ENCODE results near the gene TPRG1L.

TPRG1L gene

GRCh38 chr1:3658231-3658615 is 33.4 kb downstream of the TPRG1L start:
- peak; percentile 60 for FAIRE-seq
- DNase-seq (ENCODE audit: insufficient read length, low spot score): no peak

- no peak for FAIRE-seq
- no peak for DNase-seq (ENCODE audit: insufficient read length, low spot score)
Measured at GRCh38 chr1:3659093-3659492, 34.3 kb downstream of the TPRG1L start.

GRCh38 chr1:3660704-3661103 is 35.9 kb downstream of the TPRG1L start:
- FAIRE-seq: peak; percentile 61

GRCh38 chr1:3661631-3662030 is 36.8 kb downstream of the TPRG1L start:
- no peak for FAIRE-seq

More at GRCh38 chr1:3660704-3661103, 35.9 kb downstream of the TPRG1L start:
- DNase-seq (ENCODE audit: insufficient read length, low spot score): no peak

GRCh38 chr1:3662080-3662671 is 37.4 kb downstream of the TPRG1L start:
- DNase-seq (ENCODE audit: insufficient read length, low spot score): no peak
- no peak for FAIRE-seq

More at GRCh38 chr1:3661631-3662030, 36.8 kb downstream of the TPRG1L start:
- DNase-seq (ENCODE audit: insufficient read length, low spot score): no peak

- DNase-seq (ENCODE audit: insufficient read length, low spot score) (no peak), FAIRE-seq (peak; percentile 79)
Measured at GRCh38 chr1:3663999-3664699, 39.3 kb downstream of the TPRG1L start.

- no peak for FAIRE-seq
- no peak for DNase-seq (ENCODE audit: insufficient read length, low spot score)
Measured at GRCh38 chr1:3664700-3665375, 40.0 kb downstream of the TPRG1L start.

GRCh38 chr1:3668148-3668547 is 43.3 kb downstream of the TPRG1L start:
- DNase-seq (ENCODE audit: insufficient read length, low spot score) (no peak), FAIRE-seq (no peak)

GRCh38 chr1:3668585-3669300 is 43.9 kb downstream of the TPRG1L start:
- no peak for FAIRE-seq
- no peak for DNase-seq (ENCODE audit: insufficient read length, low spot score)

GRCh38 chr1:3669421-3669821 is 44.6 kb downstream of the TPRG1L start:
- FAIRE-seq: no peak
- no peak for DNase-seq (ENCODE audit: insufficient read length, low spot score)

- FAIRE-seq (no peak), DNase-seq (ENCODE audit: insufficient read length, low spot score) (no peak)
Measured at GRCh38 chr1:3669971-3670431, 45.2 kb downstream of the TPRG1L start.

- FAIRE-seq (no peak), DNase-seq (ENCODE audit: insufficient read length, low spot score) (no peak)
Measured at GRCh38 chr1:3670823-3671265, 46.0 kb downstream of the TPRG1L start.

GRCh38 chr1:3671371-3672180 is 46.8 kb downstream of the TPRG1L start:
- no peak for FAIRE-seq
- no peak for DNase-seq (ENCODE audit: insufficient read length, low spot score)

- DNase-seq (ENCODE audit: insufficient read length, low spot score) (no peak), FAIRE-seq (peak; percentile 48)
Measured at GRCh38 chr1:3672231-3672970, 47.6 kb downstream of the TPRG1L start.

GRCh38 chr1:3672971-3673361 is 48.2 kb downstream of the TPRG1L start:
- FAIRE-seq (no peak), DNase-seq (ENCODE audit: insufficient read length, low spot score) (no peak)

- DNase-seq (ENCODE audit: insufficient read length, low spot score) (no peak), FAIRE-seq (peak; percentile 87)
Measured at GRCh38 chr1:3673381-3674099, 48.7 kb downstream of the TPRG1L start.

GRCh38 chr1:3674100-3675094 is 49.6 kb downstream of the TPRG1L start:
- DNase-seq (ENCODE audit: insufficient read length, low spot score): no peak
- FAIRE-seq: peak; percentile 72

GRCh38 chr1:3675436-3675835 is 50.6 kb downstream of the TPRG1L start:
- FAIRE-seq (no peak), DNase-seq (ENCODE audit: insufficient read length, low spot score) (no peak)

Data from GM19239 (cell line).